Right lobe of liver (tissue), 6 donors: ENCODE results near the gene RAET1E. TPM values are rescaled to one million over a fixed set of nuclear protein-coding genes. Genes with fewer than 3 reads are reported as not detected.
"Not testable (repeated sequence)": the region's sequence is repeated elsewhere in the genome, so short reads cannot be mapped to it uniquely, and the experiment has no call there.

Source experiments
- ATAC-seq, 4 donors: fragments of 200-7000 bp; cut with Tn5 transposase; one replicate each; pipeline ENCODE4 v1.9.1; 2020; ENCODE audit warnings: mild to moderate bottlenecking in 4 of 4, moderate library complexity in 4 of 4
- DNase-seq, 3 donors: peaks; one replicate each; pipeline ENCODE4 v3.0.0-alpha.2; 2020
- H3K27ac ChIP-seq, 3 donors: fragments of 200-600 bp; one replicate each; pipeline ENCODE4 v1.8.0; 2022
- H3K27me3 ChIP-seq, 2 donors: fragments of 200-600 bp; one replicate each; pipeline ENCODE4 v1.8.0; 2022
- H3K36me3 ChIP-seq, 4 donors: fragments of 200-600 bp; sonication (generic) in 1 of 4; one replicate each; pipeline versions ENCODE4 v1.5.1 to v1.8.0; 2017 to 2022; ENCODE audit warnings: control low read depth in 1 of 4
- H3K4me1 ChIP-seq, 4 donors: fragments of 200-600 bp; sonication (generic) in 1 of 4; one replicate each; pipeline versions ENCODE4 v1.5.1 to v1.8.0; 2017 to 2022; ENCODE audit warnings: control low read depth in 1 of 4
- H3K4me3 ChIP-seq, 3 donors: fragments of 200-600 bp; one replicate each; pipeline ENCODE4 v1.8.0; 2022
- H3K9me3 ChIP-seq, 4 donors: fragments of 200-600 bp; sonication (generic) in 1 of 4; one replicate each; pipeline versions ENCODE4 v1.5.1 to v1.8.0; 2017 to 2022; ENCODE audit warnings: control low read depth in 1 of 4
- CTCF ChIP-seq, 4 donors: fragments of 200-600 bp in 3 of 4; fragments of 450-650 bp in 1 of 4; IDR thresholded peaks; one replicate each; pipeline versions ENCODE4 v1.5.1 to v1.8.0; 2016 to 2022; ENCODE audit warnings: antibody characterized with exemption in 4 of 4, mild to moderate bottlenecking in 2 of 4
- POLR2A ChIP-seq: fragments of 450-650 bp; IDR thresholded peaks from one replicate; pipeline ENCODE4 v1.6.1; 2017; ENCODE audit warnings: antibody characterized with exemption, mild to moderate bottlenecking
- WGBS: methylation state at CpG from one replicate; pipeline ENCODE4 v1.1.6; 2018; ENCODE audit warnings: low coverage, low lambda C conversion rate; ENCODE audit not compliant: insufficient coverage; ENCODE audit errors: missing lambda C conversion rate; 5-methylcytosine and 5-hydroxymethylcytosine counted together
- intact Hi-C, 2 donors: fragments of 100-400 bp; cut with DNase I; formaldehyde crosslinking; loops; one replicate each; pipeline versions ENCODE4 v1.11.2 to v1.14.1; 2022
- total RNA-seq, 6 experiments: library from RNA; depleted of rRNA in 2 of 6; stranded (reverse); fragments of >200 nt in 2 of 6; fragmentation: NEBNext Ultra II Directional in 3 of 6; extraction: Animal tissue kit (Norgen Biotek cat#: 25700) in 3 of 6; gene quantifications; one replicate each; pipeline versions ENCODE4 v1.1.0 to v1.2.4, GENCODE V29; 2016 to 2023
- donor health status: DM: no; HTN: yes; CAD: no.
- donor health status: DM: no; HTN: no; CAD: no.
- donor health status: DM: no; HTN: no; CAD: no.
- donor health status: DM: no; HTN: yes; CAD: no.
- donor health status: DM: no; HTN: yes; CAD: no.

RAET1E gene
- total RNA-seq, 6 experiments from 2014 or later = not detected

GRCh38 chr6:149931501-149931900 lies 33.6 kb upstream of the RAET1E start:
- WGBS = 62% methylated on average over 6 of the region's 6 CpGs
- H3K27ac ChIP-seq = no peak overlapping the region
- H3K27me3 ChIP-seq = peaks cover 2 to 9% of the 10 kb centered on the region in 2 donors
- ATAC-seq (no peak), DNase-seq (no peak)
- intact Hi-C loops = loop anchor here (5.0 kb wide), 1 partner anchor 86 kb away; no protein-coding TSS in a partner anchor
- H3K9me3 ChIP-seq = no peaks in the 10 kb centered on the region
- no peak for TF ChIP-seq CTCF (IDR thresholded peaks at IDR 0.05)
- TF ChIP-seq POLR2A = no peak
- no peak overlapping the region for H3K4me3 ChIP-seq
- H3K36me3 ChIP-seq = no peaks in the 10 kb centered on the region
- H3K4me1 ChIP-seq = no peaks in the 10 kb centered on the region

- TF ChIP-seq POLR2A = no peak
- peak in 2 of 4 donors; percentile 7 to 8 for TF ChIP-seq CTCF (IDR thresholded peaks at IDR 0.05)
- Histone ChIP-seq H3K9me3 (no peaks in the 10 kb centered on the region), H3K27me3 (peaks cover 2 to 4% of the 10 kb centered on the region in 2 donors), H3K27ac (no peak overlapping the region), H3K36me3 (no peaks in the 10 kb centered on the region), H3K4me1 (no peaks in the 10 kb centered on the region), H3K4me3 (no peak overlapping the region)
- ATAC-seq (no peak), DNase-seq (no peak)
- intact Hi-C loops = loop anchor here in 1 of 2 donors (5.0 kb wide), 1 partner anchor 87 kb away; no protein-coding TSS in a partner anchor
- WGBS = 20% methylated on average over 3 of the region's 3 CpGs
Observed at GRCh38 chr6:149929422-149929821, 31.5 kb upstream of the RAET1E start.

GRCh38 chr6:149927025-149927424 lies 29.1 kb upstream of the RAET1E start:
- WGBS = 64% methylated on average over 4 of the region's 4 CpGs
- not testable (repeated sequence) for H3K27ac ChIP-seq, H3K4me3 ChIP-seq, ATAC-seq, DNase-seq, H3K36me3 ChIP-seq, H3K4me1 ChIP-seq, H3K9me3 ChIP-seq, H3K27me3 ChIP-seq
- intact Hi-C loops = loop anchor here in 1 of 2 donors (5.0 kb wide), 1 partner anchor 85 kb away; no protein-coding TSS in a partner anchor

- Histone ChIP-seq H3K27me3 (peaks cover 0 to 4% of the 10 kb centered on the region in 2 donors), H3K4me1 (peaks cover 0 to 5% (median 0%) of the 10 kb centered on the region in 4 donors), H3K9me3 (no peaks in the 10 kb centered on the region), H3K4me3 (peak overlapping the region; percentile 44 to 60 (median 56)), H3K36me3 (no peaks in the 10 kb centered on the region), H3K27ac (no peak overlapping the region)
- 2% methylated on average over 29 of the region's 31 CpGs for WGBS
- intact Hi-C loops = loop anchor here in 1 of 2 donors (5.0 kb wide), 1 partner anchor 84 kb away; no protein-coding TSS in a partner anchor
- DNase-seq (peak; percentile 87 to 89 (median 89)), ATAC-seq (peak; percentile 91 to 96 (median 94))
- TF ChIP-seq CTCF (IDR thresholded peaks at IDR 0.05) (peak; percentile 71 to 98 (median 78)), POLR2A (no peak)
Observed at GRCh38 chr6:149925974-149926777, 28.3 kb upstream of the RAET1E start.
